Eye (tissue), 1 donor: ENCODE results near the gene CSPG4.
"Not testable (repeated sequence)": the region's sequence is repeated elsewhere in the genome, so short reads cannot be mapped to it uniquely, and the experiment has no call there.

Source experiments
- DNase-seq: peaks from one replicate; pipeline ENCODE4 v3.0.0-alpha.2; 2015

CSPG4 gene

DNA sequence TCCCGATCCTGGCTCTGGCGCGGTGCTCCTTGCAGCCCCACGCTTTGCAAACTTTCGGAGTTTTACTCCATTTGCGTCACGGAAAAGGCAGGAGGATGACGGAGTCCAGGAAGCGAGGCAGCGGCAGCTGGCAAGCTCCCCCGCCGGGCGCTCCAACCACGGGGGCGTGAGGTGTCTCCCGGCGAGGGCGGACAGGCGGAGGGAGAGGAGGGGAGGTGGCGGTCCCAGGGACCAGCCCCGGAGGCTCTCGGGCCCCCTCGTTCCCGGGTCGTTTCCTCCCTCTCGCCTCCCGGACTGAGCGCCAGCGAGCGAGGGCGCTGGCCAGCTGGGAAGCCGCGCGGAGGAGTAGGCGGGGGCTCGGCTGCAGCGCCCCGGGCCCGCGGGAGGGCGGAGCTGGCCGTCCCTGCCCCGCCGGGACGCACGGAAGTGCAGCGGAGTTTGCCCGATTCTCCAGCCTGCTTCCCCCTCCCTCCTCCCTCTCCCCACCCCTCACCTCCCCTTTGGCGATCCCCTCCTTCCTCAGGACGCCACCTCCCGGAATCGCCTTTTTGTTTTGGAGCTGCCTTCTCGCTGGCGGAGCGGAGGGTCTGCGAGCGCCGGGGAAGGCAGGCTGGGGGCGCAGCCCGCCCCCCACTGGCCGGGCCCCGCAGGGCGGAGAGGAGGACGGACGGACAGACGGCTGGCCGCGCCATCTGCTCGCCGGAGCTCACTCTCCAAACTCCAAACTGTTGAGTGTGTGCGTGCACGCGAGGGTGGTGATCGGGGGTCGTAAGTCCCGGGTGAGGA, 65.1 kb downstream of the CSPG4 start, which contains the start of gene SNX33:
TSS of gene SNX33 (plus strand) at position 543 of the 786 bp plus-strand sequence. CDS start 1,191 bp downstream, outside the sequence.
- peak; percentile 92 for DNase-seq

DNA sequence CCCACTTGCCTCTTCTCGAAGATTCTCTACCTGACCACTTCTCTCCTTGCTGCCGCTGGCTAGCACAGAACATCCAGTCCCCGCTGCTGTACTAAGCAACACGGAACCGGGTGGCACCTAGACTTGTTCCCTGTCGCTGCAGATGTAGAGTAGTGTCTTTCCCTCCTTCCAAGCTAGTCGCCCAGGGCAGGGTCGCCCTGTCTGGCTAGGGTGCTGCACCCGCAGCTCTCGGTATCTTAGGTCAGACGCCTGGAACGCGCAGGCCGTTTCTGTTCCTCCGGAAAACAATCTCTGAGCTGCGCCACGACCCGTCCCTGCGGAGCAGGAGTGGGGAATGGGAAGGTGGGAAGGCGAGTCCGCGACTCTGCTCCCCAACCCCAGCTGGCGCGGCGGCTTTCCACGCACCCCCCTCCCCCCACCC, 65.7 kb downstream of the CSPG4 start:
- no peak for DNase-seq

DNA sequence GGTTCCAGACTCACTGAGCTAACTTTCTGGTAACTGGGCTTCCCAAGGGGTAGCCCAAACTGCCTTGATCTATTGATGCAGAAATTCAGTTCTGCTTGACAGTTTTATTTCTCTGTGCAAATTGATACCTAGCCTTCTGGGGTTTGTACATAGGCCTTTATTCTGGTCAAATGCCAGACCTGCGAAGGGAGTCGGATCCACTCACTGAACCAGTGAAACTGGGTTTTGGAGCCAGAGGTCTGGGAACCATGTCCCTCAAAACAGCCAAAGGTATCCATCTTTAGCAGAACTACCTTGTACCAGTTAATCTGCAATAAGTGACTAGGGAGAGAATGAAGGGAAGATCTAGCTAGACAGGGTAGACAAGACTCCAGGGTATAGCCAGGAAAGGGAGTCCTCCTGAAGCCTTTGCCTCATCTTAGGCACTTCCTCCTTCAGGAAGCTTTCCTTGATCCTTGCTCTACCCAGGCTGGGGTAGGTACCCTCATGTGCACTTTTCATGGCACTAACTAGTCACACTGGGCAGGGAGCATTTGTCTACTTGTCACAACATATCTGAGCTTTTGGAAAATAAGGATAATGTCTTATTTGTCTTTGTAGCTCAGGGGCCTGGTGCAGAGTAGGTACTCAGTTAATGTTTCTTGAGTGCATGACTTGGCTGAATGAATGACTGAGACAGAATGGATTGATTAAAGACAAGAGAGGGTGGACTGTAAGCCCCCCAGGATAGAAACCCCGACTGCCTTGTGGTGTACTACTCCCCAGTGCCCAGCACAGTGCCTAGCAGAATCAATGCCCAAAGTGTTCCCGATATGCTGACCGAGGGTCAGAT, 66.3 kb downstream of the CSPG4 start:
- no peak for DNase-seq

DNA sequence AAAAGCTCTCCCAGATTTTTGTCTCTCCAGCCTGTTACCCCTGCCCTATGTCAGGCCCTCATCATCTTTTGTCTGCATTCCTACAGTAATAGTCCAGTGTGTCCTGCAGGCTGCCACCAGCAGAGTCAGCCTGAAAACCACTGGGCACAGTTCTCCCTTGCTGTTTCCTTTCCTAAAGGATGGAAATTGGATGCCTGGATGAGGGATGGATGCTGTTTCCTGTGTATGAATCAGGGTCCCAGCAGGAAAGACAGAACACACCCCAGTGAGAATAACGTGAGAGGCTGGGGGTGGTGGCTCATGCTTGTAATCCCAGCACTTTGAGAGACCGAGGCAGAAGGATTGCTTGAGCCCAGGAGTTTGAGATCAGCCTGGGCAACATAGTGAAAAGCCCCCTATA, 68.3 kb downstream of the CSPG4 start:
- no peak for DNase-seq

DNA sequence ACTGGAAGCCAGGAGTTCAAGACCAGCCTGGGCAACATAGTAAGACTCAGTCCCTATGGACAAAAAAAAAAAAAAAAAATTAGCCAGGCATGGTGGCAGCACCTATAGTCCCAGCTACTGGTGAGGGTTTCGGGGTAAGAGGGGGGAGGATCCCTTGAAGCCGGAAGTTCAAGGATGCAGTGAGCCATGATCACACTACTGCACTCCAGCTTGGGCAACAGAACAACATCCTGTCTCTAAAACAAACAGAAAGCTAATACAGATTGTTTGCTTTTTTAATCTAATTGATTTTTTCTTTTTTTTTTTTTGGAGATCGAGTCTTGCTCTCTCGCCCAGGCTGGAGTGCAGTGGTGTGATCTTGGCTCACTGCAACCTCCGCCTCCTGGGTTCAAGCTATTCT, 71.0 kb downstream of the CSPG4 start:
- DNase-seq = no peak

DNA sequence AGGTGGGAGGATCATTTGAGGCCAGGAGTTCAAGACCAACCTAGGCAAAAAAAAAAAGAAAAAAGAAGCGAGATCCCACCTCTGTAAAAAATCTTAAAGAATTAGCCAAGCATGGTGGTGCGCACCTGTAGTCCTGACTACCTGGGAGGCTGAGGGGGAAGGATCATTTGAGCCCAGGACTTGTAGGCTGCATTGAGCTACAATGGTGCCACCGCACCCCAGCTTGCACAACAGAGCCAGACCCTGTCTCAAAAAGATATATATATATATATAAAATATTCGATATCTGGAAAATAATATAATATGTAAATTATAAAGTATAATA, 71.5 kb downstream of the CSPG4 start:
- no peak for DNase-seq

DNA sequence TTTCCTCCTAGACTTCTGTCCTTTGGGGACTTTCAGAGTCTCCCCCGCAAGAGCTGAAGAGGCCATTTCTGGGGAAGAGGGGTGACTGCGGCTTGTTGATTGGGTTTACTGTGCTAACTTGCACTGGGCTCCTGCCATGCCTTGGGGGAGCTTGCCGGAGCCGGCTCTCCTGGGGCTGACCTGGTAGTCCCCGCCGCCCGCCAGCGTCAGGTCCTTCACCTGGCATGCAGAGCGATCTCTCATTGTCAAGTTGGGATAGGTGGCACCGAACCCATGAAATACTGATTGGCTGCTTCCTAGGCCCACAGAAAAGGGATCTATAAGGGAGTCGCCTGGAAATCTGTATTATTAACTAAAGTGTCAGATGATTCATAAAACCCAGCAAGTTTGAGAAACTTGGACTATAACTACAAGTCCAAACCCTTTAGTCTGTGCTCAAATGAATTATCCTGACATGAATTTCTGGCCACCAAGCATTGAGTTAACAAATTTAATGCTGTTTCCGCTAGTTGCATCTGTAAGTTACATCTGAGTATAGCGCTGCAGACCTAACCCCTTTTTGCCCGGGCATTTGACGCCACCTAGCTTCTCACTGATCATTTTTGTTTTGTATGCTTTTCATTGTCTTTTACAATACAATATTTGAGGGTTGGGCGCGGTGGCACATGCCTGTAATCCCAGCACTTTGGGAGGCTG, 72.0 kb downstream of the CSPG4 start:
- DNase-seq = peak; percentile 78

DNA sequence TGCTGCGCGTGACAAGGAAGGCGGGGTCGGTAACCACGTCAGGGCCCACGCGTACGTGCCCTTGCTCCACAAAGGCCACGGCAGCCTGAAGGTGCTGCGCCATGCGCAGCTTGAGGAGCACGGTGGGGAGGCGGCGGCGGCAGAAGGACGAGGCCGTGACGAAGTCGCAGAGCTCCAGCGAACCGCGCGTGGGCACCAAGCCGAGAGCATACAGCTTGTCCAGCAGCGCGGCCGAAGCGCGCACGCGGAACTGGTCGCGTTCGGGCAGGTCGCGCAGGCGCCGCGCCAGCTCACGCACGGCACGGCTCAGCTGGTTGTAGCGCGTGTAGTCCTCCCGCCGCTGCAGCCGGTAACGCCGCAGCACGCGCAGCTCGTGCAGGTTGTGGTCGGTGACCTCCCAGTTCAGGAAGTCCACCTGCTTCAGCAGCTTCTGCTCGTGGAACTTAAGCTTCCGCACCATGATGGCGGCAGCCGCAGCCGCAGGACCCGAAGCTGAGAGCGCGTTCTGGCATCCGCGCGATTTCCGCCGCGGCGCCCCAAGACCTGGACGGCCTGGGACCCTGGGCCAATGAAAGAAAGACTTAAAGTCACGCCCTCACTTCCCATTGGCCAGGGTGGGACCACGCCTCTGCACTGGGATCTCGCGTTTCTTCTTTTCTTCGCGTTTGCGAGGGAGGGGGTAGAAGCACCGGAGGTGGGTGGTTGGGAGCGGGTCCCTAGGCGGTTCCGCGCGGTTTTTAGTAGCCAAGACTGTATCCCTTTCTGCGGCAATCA, 72.8 kb downstream of the CSPG4 start, which contains the start of gene IMP3:
TSS of gene IMP3 (minus strand) at position 516 of the 774 bp plus-strand sequence. CDS start at position 460, 56 bp downstream.
- DNase-seq = peak; percentile 99

DNA sequence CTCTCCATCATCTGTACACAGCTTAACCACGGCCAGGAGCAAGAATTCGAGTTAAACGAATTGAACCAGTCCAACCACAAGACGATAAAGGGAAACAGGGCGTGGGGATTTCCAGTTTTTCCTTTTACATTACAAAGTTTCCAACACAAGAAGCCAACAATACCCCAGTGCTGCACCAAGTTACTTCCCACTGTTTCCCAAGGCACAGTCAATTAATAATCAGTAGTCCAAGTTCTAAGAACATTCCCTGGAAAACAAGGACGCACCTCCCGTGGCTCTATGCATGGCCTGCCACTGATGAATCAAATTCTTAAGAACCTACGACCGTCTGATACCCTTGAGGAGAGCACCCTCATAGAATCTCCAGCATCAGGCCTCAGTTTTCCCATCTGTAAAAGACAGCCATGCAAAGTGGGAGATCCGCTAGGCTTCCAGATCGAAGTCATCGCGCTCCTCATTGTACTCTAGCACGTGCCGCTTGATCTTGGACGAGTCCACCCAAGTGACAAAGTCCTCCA, 73.4 kb downstream of the CSPG4 start:
- no peak for DNase-seq

DNA sequence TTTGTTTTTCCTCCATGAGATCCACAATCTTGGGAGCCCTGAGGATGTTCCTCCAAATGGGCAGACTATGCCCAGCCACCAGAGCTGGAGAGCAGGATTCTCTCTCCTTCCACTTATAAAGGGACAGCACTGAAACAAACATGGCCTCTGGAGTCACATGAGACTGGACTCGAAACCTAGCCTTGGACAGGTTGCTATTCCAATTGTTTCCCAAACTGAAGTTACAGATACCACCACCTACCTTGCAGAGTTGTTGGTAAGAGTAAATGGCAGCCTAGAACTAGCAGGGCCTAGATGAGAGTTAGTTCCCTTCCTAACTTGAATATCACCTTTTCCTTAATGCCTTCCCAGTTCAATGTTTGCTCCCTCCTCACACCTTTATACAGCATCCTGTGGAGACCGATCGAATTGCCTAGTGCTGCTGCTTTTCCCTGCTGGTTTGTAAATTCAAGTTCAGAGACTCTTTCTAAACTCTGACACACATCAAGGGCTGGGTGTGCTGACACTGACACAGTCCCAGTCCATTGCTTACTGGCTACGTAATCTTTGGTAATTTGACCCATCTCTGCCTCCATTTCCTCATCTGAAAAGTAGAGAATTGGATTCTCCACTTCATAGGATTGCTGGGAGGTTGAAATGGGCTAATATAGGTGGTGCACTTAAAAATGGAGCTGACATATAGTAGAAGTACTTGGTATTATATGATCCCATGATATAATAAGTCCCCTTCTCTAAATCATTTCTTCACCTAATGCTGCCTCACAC, 75.2 kb downstream of the CSPG4 start:
- no peak for DNase-seq

DNA sequence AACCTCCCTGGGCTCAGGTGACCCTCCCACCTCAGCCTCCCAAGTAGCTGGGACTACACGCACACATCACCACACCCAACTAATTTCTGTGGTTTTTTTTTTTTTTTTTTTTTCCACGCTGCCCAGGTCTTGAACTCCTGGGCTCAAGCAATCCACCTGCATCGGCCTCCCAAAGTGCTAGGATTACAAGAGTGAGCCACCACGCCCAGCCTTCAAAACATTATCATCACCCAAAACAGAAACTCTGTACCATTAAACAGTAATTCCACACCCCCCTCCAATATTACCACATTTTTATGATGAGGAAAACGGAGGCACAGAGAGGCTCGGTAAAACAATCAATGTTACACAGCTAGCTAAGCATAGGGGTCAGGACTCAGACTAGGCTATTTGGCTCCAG, 76.6 kb downstream of the CSPG4 start:
- no peak for DNase-seq

DNA sequence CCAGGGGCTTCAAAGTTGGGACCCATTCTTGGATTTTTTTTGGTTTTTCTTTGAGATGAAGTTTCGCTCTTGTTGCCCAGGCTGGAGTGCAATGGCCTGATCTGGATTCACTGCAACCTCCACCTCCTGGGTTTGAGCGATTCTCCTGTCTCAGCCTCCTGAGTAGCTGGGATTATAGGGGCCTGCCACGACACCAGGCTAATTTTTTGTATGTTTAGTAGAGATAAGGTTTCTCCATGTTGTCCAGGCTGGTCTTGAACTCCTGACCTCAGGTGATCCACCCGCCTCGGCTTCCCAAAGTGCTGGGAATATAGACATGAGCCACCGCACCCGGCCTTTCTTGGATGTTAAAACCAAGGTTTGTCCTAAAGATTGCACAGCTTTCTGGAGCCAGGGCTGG, 78.7 kb downstream of the CSPG4 start:
- not testable (repeated sequence) for DNase-seq

DNA sequence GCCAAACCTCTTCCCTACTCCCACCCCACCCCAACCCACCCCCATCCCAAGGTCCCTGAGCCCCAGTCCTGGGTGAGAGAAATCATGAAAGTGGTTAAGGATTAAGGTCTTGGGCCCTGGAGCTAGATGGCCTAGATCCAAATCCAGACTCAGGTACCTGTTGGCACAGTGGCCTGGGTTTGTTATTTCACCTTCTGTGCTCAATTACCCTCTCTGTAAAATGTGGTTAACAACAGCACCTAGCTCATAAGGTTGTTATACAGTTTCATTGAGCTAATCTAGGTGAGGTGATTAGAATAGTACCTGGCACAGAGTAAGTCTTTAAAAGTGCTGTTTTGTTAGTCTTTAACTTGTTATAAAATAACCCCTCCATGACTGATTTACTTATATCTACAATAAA, 80.7 kb downstream of the CSPG4 start:
- DNase-seq = no peak

DNA sequence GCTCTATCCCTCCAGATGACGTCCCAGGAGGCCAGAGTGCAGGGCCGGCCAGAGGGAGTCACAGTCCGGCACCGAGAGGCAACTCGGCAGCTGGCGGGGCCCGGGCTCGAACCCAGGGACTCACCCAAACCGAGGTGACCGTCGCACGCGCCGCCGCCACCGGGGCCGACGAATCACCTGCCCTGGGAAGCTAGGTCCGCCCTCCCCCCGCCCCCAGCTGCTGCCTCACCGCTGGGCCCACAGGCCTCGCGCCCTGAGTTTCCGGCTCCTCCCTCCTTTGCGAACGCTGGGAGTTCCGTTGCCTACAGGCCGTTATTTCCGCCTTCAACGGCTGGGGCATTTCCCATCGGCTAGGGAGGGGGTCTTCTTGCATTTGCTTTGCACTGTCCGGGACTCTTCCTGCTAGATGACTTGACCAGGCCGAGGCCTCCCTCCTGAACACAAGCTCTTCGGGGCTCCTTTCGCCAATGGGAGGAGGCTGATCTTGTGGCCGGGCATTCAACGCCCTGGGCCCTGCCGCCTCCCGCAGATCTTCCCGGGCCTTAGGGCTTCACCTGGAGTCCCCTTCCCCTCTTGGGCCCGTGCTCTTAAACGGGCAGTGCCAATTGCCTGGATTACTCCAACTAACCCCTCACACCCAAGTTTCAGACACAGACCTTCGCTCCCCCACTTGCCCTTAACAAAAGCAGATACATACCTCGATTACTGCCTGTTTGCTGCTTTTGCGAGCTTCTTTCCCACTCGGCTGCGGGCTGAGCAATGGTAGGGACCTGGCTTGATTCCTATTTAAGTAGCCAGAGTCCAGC, 86.9 kb downstream of the CSPG4 start, which contains the start of gene SNUPN:
TSS of gene SNUPN (minus strand) at position 184 of the 806 bp plus-strand sequence. CDS start 4,674 bp downstream, outside the sequence.
- peak; percentile 98 for DNase-seq
